ENCODE data around the gene NDUFAF3. TPM values are rescaled to one million over a fixed set of nuclear protein-coding genes. Genes with fewer than 3 reads are reported as not detected.

Gene NDUFAF3
- total RNA-seq, 4 donors from 2014 or later: 90.9 to 142 (median 116) TPM

GRCh38 chr3:49032646-49033304, 10.9 kb downstream of the NDUFAF3 start:
- Histone ChIP-seq H3K9me3 (no peaks in the 10 kb centered on the region), H3K4me3 (no peak overlapping the region), H3K4me1 (peaks cover 12 to 25% (median 14%) of the 10 kb centered on the region in 4 donors), H3K27ac (replicated peaks in 1 of 4) (no peak overlapping the region), H3K27me3 (no peaks in the 10 kb centered on the region), H3K36me3 (peaks cover 32 to 81% (median 75%) of the 10 kb centered on the region in 4 donors)
- no peak for TF ChIP-seq CTCF (IDR thresholded peaks at IDR 0.05)
- no peak for TF ChIP-seq POLR2AphosphoS5 (IDR thresholded peaks at IDR 0.05)
- no peak for TF ChIP-seq EP300 (IDR thresholded peaks at IDR 0.05)
- TF ChIP-seq POLR2A (IDR thresholded peaks at IDR 0.05; ENCODE audit: low read depth): no peak
- intact Hi-C loops (cut with DNase I): loop anchor here (5.0 kb wide), 1 partner anchor 60 kb away; the partner anchor contains the start of gene QRICH1
- DNase-seq (ENCODE audit: extremely low spot score): no peak
- 87% methylated on average over 5 of the region's 6 CpGs for WGBS

GRCh38 chr3:49034650-49035049, 12.7 kb downstream of the NDUFAF3 start:
- intact Hi-C loops (cut with DNase I): loop anchor here (5.0 kb wide), 1 partner anchor 58 kb away; the partner anchor contains the start of gene QRICH1
- H3K9me3 ChIP-seq: no peaks in the 10 kb centered on the region
- no peak overlapping the region for H3K4me3 ChIP-seq
- H3K4me1 ChIP-seq: peaks cover 0 to 8% (median under 1%) of the 10 kb centered on the region in 4 donors
- no peak overlapping the region for H3K27ac ChIP-seq (replicated peaks in 1 of 4)
- H3K36me3 ChIP-seq: peaks cover 32 to 100% (median 86%) of the 10 kb centered on the region in 4 donors
- no peak for DNase-seq (ENCODE audit: extremely low spot score)
- H3K27me3 ChIP-seq: no peaks in the 10 kb centered on the region
- no peak for TF ChIP-seq CTCF (IDR thresholded peaks at IDR 0.05)
- no peak for TF ChIP-seq EP300 (IDR thresholded peaks at IDR 0.05)
- no peak for TF ChIP-seq POLR2A (IDR thresholded peaks at IDR 0.05; ENCODE audit: low read depth)
- no peak for TF ChIP-seq POLR2AphosphoS5 (IDR thresholded peaks at IDR 0.05)
- WGBS: 97% methylated on average over 2 of the region's 2 CpGs

- no peak overlapping the region for H3K4me3 ChIP-seq
- peaks cover 0 to 6% (median 3%) of the 10 kb centered on the region in 4 donors for H3K4me1 ChIP-seq
- H3K36me3 ChIP-seq: peaks cover 32 to 100% (median 86%) of the 10 kb centered on the region in 4 donors
- H3K27me3 ChIP-seq: no peaks in the 10 kb centered on the region
- intact Hi-C loops (cut with DNase I): no loop called here
- no peak for TF ChIP-seq POLR2A (IDR thresholded peaks at IDR 0.05; ENCODE audit: low read depth)
- TF ChIP-seq POLR2AphosphoS5 (IDR thresholded peaks at IDR 0.05): no peak
- no peak for TF ChIP-seq EP300 (IDR thresholded peaks at IDR 0.05)
- TF ChIP-seq CTCF (IDR thresholded peaks at IDR 0.05): no peak
- no peak overlapping the region for H3K27ac ChIP-seq (replicated peaks in 1 of 4)
- H3K9me3 ChIP-seq: no peaks in the 10 kb centered on the region
- no peak for DNase-seq (ENCODE audit: extremely low spot score)
- WGBS: 93% methylated on average over 3 of the region's 3 CpGs
Observed at GRCh38 chr3:49035281-49035680, 13.4 kb downstream of the NDUFAF3 start.

- no peak for DNase-seq (ENCODE audit: extremely low spot score)
- H3K36me3 ChIP-seq: peaks cover 26 to 81% (median 69%) of the 10 kb centered on the region in 4 donors
- no peaks in the 10 kb centered on the region for H3K27me3 ChIP-seq
- H3K4me1 ChIP-seq: peaks cover 0 to 9% (median 7%) of the 10 kb centered on the region in 4 donors
- TF ChIP-seq POLR2A (IDR thresholded peaks at IDR 0.05; ENCODE audit: low read depth) (no peak), CTCF (IDR thresholded peaks at IDR 0.05) (no peak), POLR2AphosphoS5 (IDR thresholded peaks at IDR 0.05) (no peak), EP300 (IDR thresholded peaks at IDR 0.05) (no peak)
- no peak overlapping the region for H3K27ac ChIP-seq (replicated peaks in 1 of 4)
- H3K9me3 ChIP-seq: no peaks in the 10 kb centered on the region
- 85% methylated on average over 1 of the region's 1 CpG for WGBS
- H3K4me3 ChIP-seq: no peak overlapping the region
- intact Hi-C loops (cut with DNase I): no loop called here
Observed at GRCh38 chr3:49053543-49053942, 31.6 kb downstream of the NDUFAF3 start.
